Smooth muscle cell (in vitro differentiated cells): ENCODE data around the gene PRUNE1. TPM values are rescaled to one million over a fixed set of nuclear protein-coding genes. Genes with fewer than 3 reads are reported as not detected.

Source experiments
- DNase-seq: peaks from one replicate; lab custom pipeline; 2025; ENCODE audit not compliant: unreplicated experiment; lab: John Stamatoyannopoulos, UW
- H2AFZ ChIP-seq: fragments of 200-600 bp; sonication (generic); 2 replicates; pipeline ENCODE4 v1.6.0; 2016; ENCODE audit warnings: antibody characterized with exemption, low read depth, mild to moderate bottlenecking
- H3F3A ChIP-seq: fragments of 200-600 bp; sonication (generic); 2 replicates; pipeline ENCODE4 v1.6.0; 2017; ENCODE audit warnings: antibody characterized with exemption, low read depth
- H3K27ac ChIP-seq: fragments of 200-600 bp; sonication (generic); 2 replicates; pipeline ENCODE4 v1.5.1; 2016; ENCODE audit warnings: low read depth, mild to moderate bottlenecking
- H3K27me3 ChIP-seq: fragments of 200-600 bp; sonication (generic); 2 replicates; pipeline ENCODE4 v1.6.1; 2016; ENCODE audit warnings: low read depth, mild to moderate bottlenecking
- H3K36me3 ChIP-seq: fragments of 200-600 bp; sonication (generic); 2 replicates; pipeline ENCODE4 v1.5.1; 2016; ENCODE audit warnings: low read depth
- H3K4me1 ChIP-seq: fragments of 200-600 bp; sonication (generic); 2 replicates; pipeline ENCODE4 v1.5.1; 2016; ENCODE audit warnings: low read depth
- H3K4me2 ChIP-seq: fragments of 200-600 bp; sonication (generic); 2 replicates; pipeline ENCODE4 v1.6.0; 2016; ENCODE audit warnings: mild to moderate bottlenecking
- H3K4me3 ChIP-seq: fragments of 200-600 bp; sonication (generic); 2 replicates; pipeline ENCODE4 v1.5.1; 2016; ENCODE audit warnings: mild to moderate bottlenecking
- H3K79me2 ChIP-seq: fragments of 200-600 bp; sonication (generic); 2 replicates; pipeline ENCODE4 v1.6.0; 2016; ENCODE audit warnings: low read depth, mild to moderate bottlenecking
- H3K9ac ChIP-seq: fragments of 200-600 bp; sonication (generic); 2 replicates; pipeline ENCODE4 v1.6.0; 2016; ENCODE audit warnings: low read depth
- H3K9me3 ChIP-seq: fragments of 200-600 bp; sonication (generic); replicated peaks from 2 replicates; pipeline ENCODE4 v1.5.1; 2016; ENCODE audit warnings: low read depth
- H4K20me1 ChIP-seq: fragments of 200-600 bp; sonication (generic); 2 replicates; pipeline ENCODE4 v1.6.0; 2016; ENCODE audit warnings: low read depth
- CTCF ChIP-seq: fragments of 200-600 bp; sonication (generic); IDR thresholded peaks from 2 replicates; pipeline ENCODE4 v1.5.1; 2017; ENCODE audit warnings: borderline replicate concordance, mild to moderate bottlenecking, antibody characterized with exemption; ENCODE audit not compliant: insufficient read depth, poor library complexity, severe bottlenecking
- WGBS: methylation state at CpG from one replicate; pipeline ENCODE4 v1.1.7; 2016; ENCODE audit warnings: low lambda C conversion rate; 5-methylcytosine and 5-hydroxymethylcytosine counted together
- polyA plus RNA-seq: library from polyadenylated mRNA; unstranded; fragments of >200 nt; fragmentation: Nextera tagmentation; extraction: Ambion mirVana; gene quantifications from 2 replicates; pipeline ENCODE4 v1.2.1, GENCODE V29; 2016
- total RNA-seq: library from RNA; depleted of rRNA; stranded (reverse); fragments of >200 nt; gene quantifications from 2 replicates; pipeline ENCODE4 v1.2.3, GENCODE V29; 2014

Gene PRUNE1
- total and polyA plus RNA-seq, 2 experiments from 2014 or later = 15.2 to 19.5 TPM

DNA sequence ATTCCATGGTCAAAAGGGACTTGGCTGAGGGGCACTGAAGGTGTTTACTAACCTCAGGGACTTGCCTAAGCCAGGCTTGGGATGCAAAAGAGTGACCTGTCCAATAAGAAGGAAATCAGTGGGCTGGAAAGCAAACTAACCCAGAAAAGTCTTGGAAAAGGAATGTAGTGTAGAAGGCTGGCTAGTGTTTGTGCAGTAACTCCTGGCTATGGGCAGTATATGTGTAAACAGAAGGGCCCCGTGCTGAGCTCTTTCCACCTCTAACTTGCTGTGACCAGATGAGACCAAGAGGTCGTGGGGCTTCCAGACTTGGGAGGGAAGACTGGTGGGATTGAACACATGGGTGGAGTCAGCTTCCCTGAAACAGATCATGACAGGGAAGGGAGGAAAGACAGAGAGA lies 5.6 kb upstream of the PRUNE1 start:
- Histone ChIP-seq H2AFZ (no peak overlapping the region), H3K4me3 (no peak overlapping the region), H3K27ac (no peak overlapping the region), H3K9ac (no peak overlapping the region), H3K79me2 (no peaks in the 10 kb centered on the region), H3K4me1 (peaks cover 15% of the 10 kb centered on the region), H3K4me2 (no peak overlapping the region), H4K20me1 (no peaks in the 10 kb centered on the region), H3K9me3 (no peaks in the 10 kb centered on the region), H3K36me3 (no peaks in the 10 kb centered on the region), H3K27me3 (no peaks in the 10 kb centered on the region), H3F3A (peaks cover 14% of the 10 kb centered on the region)
- no peak for TF ChIP-seq CTCF
- no peak for DNase-seq
- WGBS = 64% methylated on average over 2 of the region's 2 CpGs

- TF ChIP-seq CTCF = no peak
- DNase-seq = no peak
- Histone ChIP-seq H3K27me3 (no peaks in the 10 kb centered on the region), H3K9ac (no peak overlapping the region), H3K27ac (no peak overlapping the region), H3K79me2 (no peaks in the 10 kb centered on the region), H3K4me1 (peaks cover 15% of the 10 kb centered on the region), H3K36me3 (no peaks in the 10 kb centered on the region), H3K9me3 (no peaks in the 10 kb centered on the region), H2AFZ (no peak overlapping the region), H4K20me1 (no peaks in the 10 kb centered on the region), H3F3A (peaks cover 13% of the 10 kb centered on the region), H3K4me3 (no peak overlapping the region), H3K4me2 (no peak overlapping the region)
Observed at GRCh38 chr1:151003180-151003579, 5.1 kb upstream of the PRUNE1 start.

DNA sequence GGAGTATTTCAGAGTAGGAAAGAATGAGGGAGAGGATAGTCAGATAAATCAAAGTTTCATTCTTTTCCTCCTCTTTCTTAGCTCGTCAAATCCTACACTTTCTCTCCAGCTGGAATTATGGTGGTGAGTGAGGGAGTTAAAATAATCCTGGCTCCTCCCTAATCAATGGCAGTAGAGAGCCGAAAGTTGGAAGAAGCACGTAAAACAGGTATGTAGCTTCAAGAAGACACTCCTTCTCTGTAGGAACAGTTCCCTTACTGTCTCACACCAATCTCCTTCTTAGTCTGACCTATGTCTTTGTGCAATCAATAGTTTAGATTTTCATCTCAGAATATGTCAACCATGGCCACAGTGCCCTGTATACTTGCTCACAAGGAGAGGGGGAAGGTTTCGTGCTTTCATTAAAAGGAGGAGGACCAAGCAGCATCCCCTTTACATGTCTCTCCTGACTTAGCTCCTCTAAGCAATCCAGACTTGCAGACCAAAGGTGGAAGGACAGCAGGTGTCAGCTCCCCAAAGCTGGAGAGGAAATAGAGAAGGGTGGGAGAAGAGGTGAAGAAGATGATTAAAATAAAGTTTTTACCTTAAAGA lies 2.4 kb upstream of the PRUNE1 start:
- no peak for TF ChIP-seq CTCF
- Histone ChIP-seq H3K9ac (peak overlapping the region; percentile 92), H3K27ac (peak overlapping the region; percentile 97), H4K20me1 (no peaks in the 10 kb centered on the region), H2AFZ (peak overlapping the region; percentile 93), H3K79me2 (peaks cover 12% of the 10 kb centered on the region), H3K27me3 (no peaks in the 10 kb centered on the region), H3K4me2 (peak overlapping the region; percentile 90), H3F3A (peaks cover 7% of the 10 kb centered on the region), H3K36me3 (no peaks in the 10 kb centered on the region), H3K4me1 (peaks cover 17% of the 10 kb centered on the region), H3K4me3 (peak overlapping the region; percentile 62), H3K9me3 (no peaks in the 10 kb centered on the region)
- DNase-seq = no peak
- WGBS = 65% methylated on average over 4 of the region's 4 CpGs
